Measurements from ENCODE around the gene IRGC.
A peak's percentile ranks its signal among the peaks of the same experiment; 100 is the strongest.

The IRGC gene

DNA sequence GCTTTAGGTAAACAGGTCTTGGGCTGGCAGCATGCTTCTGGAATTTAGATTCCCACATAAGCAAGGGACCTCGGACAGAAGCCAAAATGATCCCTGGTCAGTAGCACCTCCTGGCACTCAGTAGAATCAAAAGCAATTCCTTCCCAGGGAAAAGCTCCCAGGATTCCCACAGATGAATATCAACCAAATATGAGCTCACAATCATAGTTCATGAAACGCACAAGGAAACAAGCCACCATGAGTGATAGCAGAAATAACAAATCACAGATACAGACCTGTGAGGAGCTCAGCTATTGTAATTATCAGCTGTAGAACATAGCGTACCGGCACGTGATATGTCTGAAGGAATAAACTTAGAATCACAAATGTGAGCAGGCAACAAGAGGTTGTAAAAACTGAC lies 24.1 kb upstream of the IRGC start (continued):
- TF ChIP-seq ZNF350 (tag by site-specific recombination; IDR thresholded peaks at IDR 0.05) (peak; percentile 85), ZNF140 (tag by site-specific recombination; IDR thresholded peaks at IDR 0.05) (peak; percentile 88; the same call in 1 of the 2 replicates), BCL11B (tag by site-specific recombination; IDR thresholded peaks at IDR 0.05; ENCODE audit: low read depth) (no peak), ZEB2 (tag by site-specific recombination; IDR thresholded peaks at IDR 0.05) (no peak), ZNF530 (tag by site-specific recombination; IDR thresholded peaks at IDR 0.05; ENCODE audit: low read depth) (no peak), HOXD13 (CRISPR knock-in tag; IDR thresholded peaks at IDR 0.05; ENCODE audit: borderline replicate concordance) (no peak), ZNF626 (tag by site-specific recombination; IDR thresholded peaks at IDR 0.05) (peak; percentile 91; the same call in 1 of the 2 replicates), ZFP41 (tag by site-specific recombination; IDR thresholded peaks at IDR 0.05; ENCODE audit: borderline replicate concordance) (no peak), GFI1B (tag by site-specific recombination; IDR thresholded peaks at IDR 0.05) (peak; percentile 30; the same call in 1 of the 2 replicates), ZNF544 (tag by site-specific recombination; IDR thresholded peaks at IDR 0.05) (0 out of 2 replicates have a peak, but pooled peaks have one; percentile 32), ZNF221 (tag by site-specific recombination; IDR thresholded peaks at IDR 0.05; ENCODE audit: borderline replicate concordance) (peak; percentile 76; the same call in 1 of the 2 replicates), ZNF677 (tag by site-specific recombination; IDR thresholded peaks at IDR 0.05) (peak; percentile 52; the same call in 1 of the 2 replicates), REPIN1 (tag by site-specific recombination; IDR thresholded peaks at IDR 0.05; ENCODE audit: low read depth) (no peak), ZNF404 (tag by site-specific recombination; IDR thresholded peaks at IDR 0.05) (no peak)
- TF ChIP-seq, protein P1, sequence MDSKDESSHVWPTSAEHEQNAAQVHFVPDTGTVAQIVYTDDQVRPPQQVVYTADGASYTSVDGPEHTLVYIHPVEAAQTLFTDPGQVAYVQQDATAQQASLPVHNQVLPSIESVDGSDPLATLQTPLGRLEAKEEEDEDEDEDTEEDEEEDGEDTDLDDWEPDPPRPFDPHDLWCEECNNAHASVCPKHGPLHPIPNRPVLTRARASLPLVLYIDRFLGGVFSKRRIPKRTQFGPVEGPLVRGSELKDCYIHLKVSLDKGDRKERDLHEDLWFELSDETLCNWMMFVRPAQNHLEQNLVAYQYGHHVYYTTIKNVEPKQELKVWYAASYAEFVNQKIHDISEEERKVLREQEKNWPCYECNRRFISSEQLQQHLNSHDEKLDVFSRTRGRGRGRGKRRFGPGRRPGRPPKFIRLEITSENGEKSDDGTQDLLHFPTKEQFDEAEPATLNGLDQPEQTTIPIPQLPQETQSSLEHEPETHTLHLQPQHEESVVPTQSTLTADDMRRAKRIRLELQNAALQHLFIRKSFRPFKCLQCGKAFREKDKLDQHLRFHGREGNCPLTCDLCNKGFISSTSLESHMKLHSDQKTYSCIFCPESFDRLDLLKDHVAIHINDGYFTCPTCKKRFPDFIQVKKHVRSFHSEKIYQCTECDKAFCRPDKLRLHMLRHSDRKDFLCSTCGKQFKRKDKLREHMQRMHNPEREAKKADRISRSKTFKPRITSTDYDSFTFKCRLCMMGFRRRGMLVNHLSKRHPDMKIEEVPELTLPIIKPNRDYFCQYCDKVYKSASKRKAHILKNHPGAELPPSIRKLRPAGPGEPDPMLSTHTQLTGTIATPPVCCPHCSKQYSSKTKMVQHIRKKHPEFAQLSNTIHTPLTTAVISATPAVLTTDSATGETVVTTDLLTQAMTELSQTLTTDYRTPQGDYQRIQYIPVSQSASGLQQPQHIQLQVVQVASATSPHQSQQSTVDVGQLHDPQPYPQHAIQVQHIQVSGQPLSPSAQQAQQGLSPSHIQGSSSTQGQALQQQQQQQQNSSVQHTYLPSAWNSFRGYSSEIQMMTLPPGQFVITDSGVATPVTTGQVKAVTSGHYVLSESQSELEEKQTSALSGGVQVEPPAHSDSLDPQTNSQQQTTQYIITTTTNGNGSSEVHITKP (tag by site-specific recombination; IDR thresholded peaks at IDR 0.05): no peak
- TF ChIP-seq, protein P2, sequence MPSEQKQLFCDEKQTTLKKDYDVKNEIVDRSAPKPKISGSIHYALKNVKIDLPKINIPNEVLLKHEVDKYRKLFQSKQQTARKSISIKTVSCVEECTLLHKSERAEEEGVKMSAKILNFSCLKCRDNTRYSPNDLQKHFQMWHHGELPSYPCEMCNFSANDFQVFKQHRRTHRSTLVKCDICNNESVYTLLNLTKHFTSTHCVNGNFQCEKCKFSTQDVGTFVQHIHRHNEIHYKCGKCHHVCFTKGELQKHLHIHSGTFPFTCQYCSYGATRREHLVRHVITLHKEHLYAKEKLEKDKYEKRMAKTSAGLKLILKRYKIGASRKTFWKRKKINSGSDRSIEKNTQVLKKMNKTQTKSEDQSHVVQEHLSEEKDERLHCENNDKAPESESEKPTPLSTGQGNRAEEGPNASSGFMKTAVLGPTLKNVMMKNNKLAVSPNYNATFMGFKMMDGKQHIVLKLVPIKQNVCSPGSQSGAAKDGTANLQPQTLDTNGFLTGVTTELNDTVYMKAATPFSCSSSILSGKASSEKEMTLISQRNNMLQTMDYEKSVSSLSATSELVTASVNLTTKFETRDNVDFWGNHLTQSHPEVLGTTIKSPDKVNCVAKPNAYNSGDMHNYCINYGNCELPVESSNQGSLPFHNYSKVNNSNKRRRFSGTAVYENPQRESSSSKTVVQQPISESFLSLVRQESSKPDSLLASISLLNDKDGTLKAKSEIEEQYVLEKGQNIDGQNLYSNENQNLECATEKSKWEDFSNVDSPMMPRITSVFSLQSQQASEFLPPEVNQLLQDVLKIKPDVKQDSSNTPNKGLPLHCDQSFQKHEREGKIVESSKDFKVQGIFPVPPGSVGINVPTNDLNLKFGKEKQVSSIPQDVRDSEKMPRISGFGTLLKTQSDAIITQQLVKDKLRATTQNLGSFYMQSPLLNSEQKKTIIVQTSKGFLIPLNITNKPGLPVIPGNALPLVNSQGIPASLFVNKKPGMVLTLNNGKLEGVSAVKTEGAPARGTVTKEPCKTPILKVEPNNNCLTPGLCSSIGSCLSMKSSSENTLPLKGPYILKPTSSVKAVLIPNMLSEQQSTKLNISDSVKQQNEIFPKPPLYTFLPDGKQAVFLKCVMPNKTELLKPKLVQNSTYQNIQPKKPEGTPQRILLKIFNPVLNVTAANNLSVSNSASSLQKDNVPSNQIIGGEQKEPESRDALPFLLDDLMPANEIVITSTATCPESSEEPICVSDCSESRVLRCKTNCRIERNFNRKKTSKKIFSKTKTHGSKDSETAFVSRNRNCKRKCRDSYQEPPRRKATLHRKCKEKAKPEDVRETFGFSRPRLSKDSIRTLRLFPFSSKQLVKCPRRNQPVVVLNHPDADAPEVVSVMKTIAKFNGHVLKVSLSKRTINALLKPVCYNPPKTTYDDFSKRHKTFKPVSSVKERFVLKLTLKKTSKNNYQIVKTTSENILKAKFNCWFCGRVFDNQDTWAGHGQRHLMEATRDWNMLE (tag by site-specific recombination; conservative IDR thresholded peaks at IDR 0.05; ENCODE audit: low read depth): 0 out of 2 replicates have a peak, but pooled peaks have one; percentile 47
- TF ChIP-seq, protein P3, sequence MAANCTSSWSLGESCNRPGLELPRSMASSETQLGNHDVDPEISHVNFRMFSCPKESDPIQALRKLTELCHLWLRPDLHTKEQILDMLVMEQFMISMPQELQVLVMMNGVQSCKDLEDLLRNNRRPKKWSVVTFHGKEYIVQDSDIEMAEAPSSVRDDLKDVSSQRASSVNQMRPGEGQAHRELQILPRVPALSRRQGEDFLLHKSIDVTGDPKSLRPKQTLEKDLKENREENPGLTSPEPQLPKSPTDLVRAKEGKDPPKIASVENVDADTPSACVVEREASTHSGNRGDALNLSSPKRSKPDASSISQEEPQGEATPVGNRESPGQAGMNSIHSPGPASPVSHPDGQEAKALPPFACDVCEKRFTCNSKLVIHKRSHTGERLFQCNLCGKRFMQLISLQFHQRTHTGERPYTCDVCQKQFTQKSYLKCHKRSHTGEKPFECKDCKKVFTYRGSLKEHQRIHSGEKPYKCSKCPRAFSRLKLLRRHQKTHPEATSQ (tag by site-specific recombination; IDR thresholded peaks at IDR 0.05): no peak
- TF ChIP-seq, protein P4, sequence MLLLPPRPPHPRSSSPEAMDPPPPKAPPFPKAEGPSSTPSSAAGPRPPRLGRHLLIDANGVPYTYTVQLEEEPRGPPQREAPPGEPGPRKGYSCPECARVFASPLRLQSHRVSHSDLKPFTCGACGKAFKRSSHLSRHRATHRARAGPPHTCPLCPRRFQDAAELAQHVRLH (tag by site-specific recombination; IDR thresholded peaks at IDR 0.05): no peak
